Left renal pelvis (tissue), 4 donors: ENCODE data around the gene PDRG1. TPM values are rescaled to one million over a fixed set of nuclear protein-coding genes. Genes with fewer than 3 reads are reported as not detected.
A peak's percentile ranks its signal among the peaks of the same experiment; 100 is the strongest.

Experiments
- DNase-seq, 4 donors: peaks; one replicate each; pipeline ENCODE4 v3.0.0-alpha.2; 2013; ENCODE audit warnings: low read depth in 4 of 4, low spot score in 3 of 4
- polyA plus RNA-seq, 4 donors: library from polyadenylated mRNA; unstranded; fragments of 120-200 nt; gene quantifications; one replicate each; pipeline ENCODE4 v1.2.1, GENCODE V29; 2013; ENCODE audit not compliant: insufficient read length in 4 of 4

The PDRG1 gene
- polyA plus RNA-seq, 4 donors: 12.8 to 22.0 (median 19.8) TPM

- no peak for DNase-seq
Observed at GRCh38 chr20:31909253-31910070, 42.4 kb downstream of the PDRG1 start.

- DNase-seq: no peak
Observed at GRCh38 chr20:31908424-31908823, 43.4 kb downstream of the PDRG1 start.

- DNase-seq: no peak
Observed at GRCh38 chr20:31908016-31908415, 43.8 kb downstream of the PDRG1 start.

- DNase-seq: no peak
Observed at GRCh38 chr20:31907046-31907445, 44.8 kb downstream of the PDRG1 start.

GRCh38 chr20:31906001-31906400 lies 45.8 kb downstream of the PDRG1 start:
- no peak for DNase-seq

- DNase-seq: no peak
Observed at GRCh38 chr20:31903627-31904386, 48.0 kb downstream of the PDRG1 start.

GRCh38 chr20:31901615-31902014 lies 50.2 kb downstream of the PDRG1 start:
- no peak for DNase-seq

- no peak for DNase-seq
Observed at GRCh38 chr20:31897541-31897940, 54.3 kb downstream of the PDRG1 start.

GRCh38 chr20:31896049-31896448 lies 55.8 kb downstream of the PDRG1 start:
- no peak for DNase-seq

- peak in 2 of 4 donors; percentile 22 to 33 for DNase-seq
Observed at GRCh38 chr20:31894980-31895675, 56.7 kb downstream of the PDRG1 start.

Other genes with a start within 250 kb of the PDRG1 start
- gene BCL2L1, start 229.2 kb downstream of the PDRG1 start, polyA plus RNA-seq: 10 to 100 TPM; 67.2 to 81.0 (median 76.5) TPM
- 10 to 100 TPM; 45.4 to 54.6 (median 52.9) TPM for gene TPX2, start 212.8 kb downstream of the PDRG1 start, polyA plus RNA-seq
- under 1 TPM; 0.56 to 0.96 (median 0.82) TPM for gene MYLK2, start 132.7 kb downstream of the PDRG1 start, polyA plus RNA-seq
- 1 to 10 TPM; 3.5 to 8.4 (median 5.4) TPM for gene FOXS1, start 106.4 kb downstream of the PDRG1 start, polyA plus RNA-seq
- 10 to 100 TPM in 3 of 4 donors, 1 to 10 TPM in 1; 4.6 to 16.7 (median 16.0) TPM for gene DUSP15, start 81.5 kb downstream of the PDRG1 start, polyA plus RNA-seq
- 1 to 10 TPM in 3 of 4 donors, under 1 TPM in 1; 0.48 to 6.2 (median 2.5) TPM for gene TTLL9, start 81.4 kb downstream of the PDRG1 start, polyA plus RNA-seq
- gene XKR7, start 16.1 kb upstream of the PDRG1 start, polyA plus RNA-seq: under 1 TPM; 0.20 to 0.47 (median 0.33) TPM
- 1 to 10 TPM; 3.7 to 9.2 (median 6.4) TPM for gene CCM2L, start 58.4 kb upstream of the PDRG1 start, polyA plus RNA-seq
- 1 to 10 TPM; 2.3 to 6.7 (median 2.6) TPM for gene HCK, start 100.2 kb upstream of the PDRG1 start, polyA plus RNA-seq
- gene TM9SF4, start 157.7 kb upstream of the PDRG1 start, polyA plus RNA-seq: 10 to 100 TPM; 67.1 to 69.1 (median 67.9) TPM